ENCODE data around the gene TRIM2. TPM values are rescaled to one million over a fixed set of nuclear protein-coding genes. Genes with fewer than 3 reads are reported as not detected.

The TRIM2 gene
- total RNA-seq, 1 experiment from 2014 or later, result 41.4 TPM

DNA sequence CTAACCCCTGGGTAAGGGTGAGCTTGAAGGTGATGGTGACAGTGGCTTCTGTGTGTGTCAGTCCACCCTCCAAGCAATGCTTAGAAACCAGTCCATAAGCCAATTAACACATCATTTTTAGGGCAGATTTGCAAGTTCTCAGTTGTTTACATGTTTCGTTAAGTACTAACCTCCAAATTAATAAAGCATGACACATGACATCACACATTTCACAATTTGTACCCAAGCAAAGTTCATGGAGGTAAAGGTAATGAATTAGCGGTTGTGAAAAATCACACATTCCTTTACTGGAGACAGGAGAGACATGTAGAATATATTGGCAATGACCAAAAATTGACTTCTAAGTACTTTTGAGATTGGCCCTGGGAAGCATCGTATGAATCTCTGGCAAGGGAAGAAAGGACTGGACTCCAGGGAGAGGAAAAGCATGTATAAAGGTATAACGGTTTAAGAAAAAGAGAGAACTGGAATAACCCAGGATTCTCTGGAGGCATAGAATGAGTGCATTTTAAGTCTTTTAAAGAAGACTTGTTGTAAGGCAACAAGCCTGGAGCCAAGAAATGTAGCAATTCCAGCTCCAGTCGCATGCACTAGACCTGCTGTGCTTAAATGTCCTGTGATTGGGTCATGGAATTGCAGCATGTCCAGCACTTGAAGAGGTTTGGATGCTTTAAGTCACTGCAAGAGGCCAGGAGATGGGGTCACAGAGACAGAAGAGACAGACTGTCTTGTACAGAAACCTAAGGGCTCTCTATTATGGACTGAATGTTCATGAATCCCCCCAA is 34.1 kb downstream of the TRIM2 start:
- DNase-seq (ENCODE audit: low read depth, low spot score) (no peak), ATAC-seq (no peak)
- CTCF ChIA-PET, result no interaction called here
- Histone ChIP-seq H3K9me2 (ENCODE audit: insufficient read depth) (no peaks in the 10 kb centered on the region), H3K4me3 (replicated peaks in 1 of 2; ENCODE audit: low read depth in 1 of 2, low read length in 2 of 2) (no peak overlapping the region), H3K4me1 (ENCODE audit: control insufficient read depth in 1 of 2, insufficient read depth in 2 of 2, low read length in 2 of 2) (peaks cover 41 to 43% of the 10 kb centered on the region in 2 experiments), H4K20me1 (ENCODE audit: insufficient read depth) (no peaks in the 10 kb centered on the region), H3K4me2 (ENCODE audit: low read length) (no peak overlapping the region), H3K79me2 (ENCODE audit: insufficient read depth, low read length) (no peaks in the 10 kb centered on the region), H3K27me3 (ENCODE audit: insufficient read depth, low read length) (no peaks in the 10 kb centered on the region), H3K36me3 (ENCODE audit: control insufficient read depth in 1 of 2, insufficient read depth in 2 of 2, low read length in 2 of 2) (no peaks in the 10 kb centered on the region), H3K9me3 (ENCODE audit: control insufficient read depth in 1 of 2, insufficient read depth in 1 of 2, low read depth in 1 of 2, low read length in 2 of 2) (no peaks in the 10 kb centered on the region), H3K9ac (ENCODE audit: low read length) (no peak overlapping the region), H3K27ac (ENCODE audit: low read depth, low read length) (no peak overlapping the region), H2AFZ (ENCODE audit: low read depth, low read length, poor library complexity, severe bottlenecking) (no peak overlapping the region)
- intact Hi-C loops (cut with micrococcal nuclease), result no loop called here
- no peak for TF ChIP-seq JUND (IDR thresholded peaks at IDR 0.05)
- BruUV-seq (replicated peaks), result no TSS peak
- POLR2A ChIA-PET, result no interaction called here
- RAD21 ChIA-PET (ENCODE audit: low non-redundant PET in 1 of 2, low total read pairs in 2 of 2, uncharacterized antibody in 2 of 2, unreplicated experiment in 2 of 2), result no interaction called here

- intact Hi-C loops (cut with micrococcal nuclease), result no loop called here
- H3K36me3 ChIP-seq (ENCODE audit: control insufficient read depth in 1 of 2, insufficient read depth in 2 of 2, low read length in 2 of 2), result no peaks in the 10 kb centered on the region
- ATAC-seq (no peak), DNase-seq (ENCODE audit: low read depth, low spot score) (no peak)
- ChIA-PET RAD21 (ENCODE audit: low non-redundant PET in 1 of 2, low total read pairs in 2 of 2, uncharacterized antibody in 2 of 2, unreplicated experiment in 2 of 2) (no interaction called here), POLR2A (no interaction called here), CTCF (no interaction called here)
- H2AFZ ChIP-seq (ENCODE audit: low read depth, low read length, poor library complexity, severe bottlenecking), result no peak overlapping the region
- no peak overlapping the region for H3K4me3 ChIP-seq (replicated peaks in 1 of 2; ENCODE audit: low read depth in 1 of 2, low read length in 2 of 2)
- no peaks in the 10 kb centered on the region for H3K27me3 ChIP-seq (ENCODE audit: insufficient read depth, low read length)
- H3K9ac ChIP-seq (ENCODE audit: low read length), result no peak overlapping the region
- BruUV-seq (replicated peaks), result no TSS peak
- H3K27ac ChIP-seq (ENCODE audit: low read depth, low read length), result no peak overlapping the region
- no peaks in the 10 kb centered on the region for H3K9me2 ChIP-seq (ENCODE audit: insufficient read depth)
- H3K79me2 ChIP-seq (ENCODE audit: insufficient read depth, low read length), result no peaks in the 10 kb centered on the region
- no peaks in the 10 kb centered on the region for H3K9me3 ChIP-seq (ENCODE audit: control insufficient read depth in 1 of 2, insufficient read depth in 1 of 2, low read depth in 1 of 2, low read length in 2 of 2)
- no peak overlapping the region for H3K4me2 ChIP-seq (ENCODE audit: low read length)
- peaks cover 31 to 35% of the 10 kb centered on the region in 2 experiments for H3K4me1 ChIP-seq (ENCODE audit: control insufficient read depth in 1 of 2, insufficient read depth in 2 of 2, low read length in 2 of 2)
- TF ChIP-seq POLR2AphosphoS5 (IDR thresholded peaks at IDR 0.05; ENCODE audit: low read depth, low read length) (no peak), CBX3 (IDR thresholded peaks at IDR 0.05; ENCODE audit: low read depth) (no peak)
- no peaks in the 10 kb centered on the region for H4K20me1 ChIP-seq (ENCODE audit: insufficient read depth)
Observed at GRCh38 chr4:153239409-153239808, 35.2 kb downstream of the TRIM2 start.

Data from HCT116 (cell line).